Dendritic cell treated with granulocyte-macrophage colony-stimulating factor and Interleukin-4, amounts not matched to agents 40 ng/mL and 50 ng/mL, for 4 days (primary cell): Measurements from ENCODE around the gene SPDYC.
A peak's percentile ranks its signal among the peaks of the same experiment; 100 is the strongest.

Experiments used
- H3K27ac Mint-ChIP-seq: one replicate; pipeline ENCODE4 v1.8.0; 2022; ENCODE audit warnings: mild to moderate bottlenecking, mixed read lengths
- H3K27me3 Mint-ChIP-seq: one replicate; pipeline ENCODE4 v1.8.0; 2022; ENCODE audit warnings: mild to moderate bottlenecking, mixed read lengths
- H3K36me3 Mint-ChIP-seq: one replicate; pipeline ENCODE4 v1.8.0; 2022; ENCODE audit warnings: low read depth, mixed read lengths
- H3K4me1 Mint-ChIP-seq: one replicate; pipeline ENCODE4 v1.8.0; 2022; ENCODE audit warnings: low read depth, mixed read lengths
- H3K4me3 Mint-ChIP-seq: one replicate; pipeline ENCODE4 v1.8.0; 2022; ENCODE audit warnings: mild to moderate bottlenecking, moderate library complexity, mixed read lengths
- H3K9me3 Mint-ChIP-seq: one replicate; pipeline ENCODE4 v1.8.0; 2022; ENCODE audit warnings: mixed read lengths
- intact Hi-C: fragments of 100-400 bp; cut with micrococcal nuclease; formaldehyde crosslinking; loops from one replicate; pipeline ENCODE4 v1.15.0; 2022

Gene SPDYC

GRCh38 chr11:65130631-65131416, 39.2 kb upstream of the SPDYC start:
- no peaks in the 10 kb centered on the region for H3K9me3 Mint-ChIP-seq
- peaks cover 95% of the 10 kb centered on the region for H3K36me3 Mint-ChIP-seq
- H3K27me3 Mint-ChIP-seq, result no peaks in the 10 kb centered on the region
- H3K4me1 Mint-ChIP-seq, result peaks cover 23% of the 10 kb centered on the region
- no peak overlapping the region for H3K4me3 Mint-ChIP-seq
- no peak overlapping the region for H3K27ac Mint-ChIP-seq
- intact Hi-C loops, result no loop called here

DNA sequence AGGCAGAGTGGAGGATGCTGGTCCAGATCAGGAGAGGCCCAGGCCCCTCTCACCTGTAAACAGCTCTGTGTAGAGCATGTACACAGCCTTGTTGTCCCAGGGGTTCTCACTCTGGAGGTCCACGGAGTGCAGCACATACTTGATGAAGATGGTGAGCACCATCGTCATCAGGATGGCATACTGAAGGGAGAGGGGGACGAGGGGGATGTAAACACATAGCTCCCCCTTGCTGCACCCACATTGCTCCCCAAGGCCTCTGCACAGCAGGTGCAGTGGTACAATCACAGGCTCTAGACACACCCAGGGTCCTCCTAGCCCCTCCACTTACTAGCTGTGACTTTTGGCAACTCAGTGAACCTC, 38.6 kb upstream of the SPDYC start:
- intact Hi-C loops, result no loop called here
- Mint-ChIP-seq H3K9me3 (no peaks in the 10 kb centered on the region), H3K27me3 (no peaks in the 10 kb centered on the region), H3K4me1 (peaks cover 29% of the 10 kb centered on the region), H3K27ac (no peak overlapping the region), H3K36me3 (peaks cover 89% of the 10 kb centered on the region), H3K4me3 (no peak overlapping the region)

GRCh38 chr11:65131895-65132237, 38.2 kb upstream of the SPDYC start:
- H3K4me1 Mint-ChIP-seq, result peaks cover 32% of the 10 kb centered on the region

DNA sequence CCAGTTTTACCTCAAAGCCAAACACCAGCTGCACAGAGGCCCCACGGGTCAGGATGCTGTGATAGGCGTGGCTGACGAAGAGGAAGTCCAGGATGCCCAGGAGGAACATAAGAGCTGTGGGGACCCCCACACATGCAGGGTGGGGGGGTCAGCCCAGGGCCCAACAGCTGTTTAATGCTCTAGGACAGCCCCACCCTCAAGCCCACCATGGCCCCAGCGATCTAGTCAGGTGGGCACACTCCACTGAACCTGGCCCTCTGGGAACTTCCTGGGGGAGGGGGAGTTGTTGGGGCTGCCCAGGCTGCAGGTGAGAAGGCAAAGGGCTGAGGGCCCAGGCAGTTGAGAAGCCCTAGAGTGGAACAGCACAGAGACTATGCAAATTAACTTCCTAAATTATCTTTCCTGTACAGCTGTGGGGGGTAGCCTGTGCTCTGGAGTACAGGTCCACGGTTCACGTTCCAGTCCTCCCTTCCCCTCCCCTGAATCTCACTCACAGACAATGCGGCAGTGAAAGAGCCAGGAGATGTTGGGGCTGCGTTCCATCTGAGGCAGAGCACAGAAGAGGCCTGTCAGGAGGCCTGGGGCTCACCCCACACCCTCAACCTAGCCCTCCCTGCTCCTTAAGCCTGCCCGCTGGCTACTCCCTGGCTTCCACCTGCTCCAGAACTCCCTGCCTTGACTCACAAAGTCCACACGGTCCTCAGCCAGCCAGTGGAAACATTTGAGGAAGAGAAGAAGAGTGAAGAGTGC, 37.6 kb upstream of the SPDYC start:
- Mint-ChIP-seq H3K4me3 (peak overlapping the region; percentile 89), H3K36me3 (peaks cover 79% of the 10 kb centered on the region), H3K27me3 (no peaks in the 10 kb centered on the region), H3K9me3 (no peaks in the 10 kb centered on the region), H3K4me1 (peaks cover 32% of the 10 kb centered on the region), H3K27ac (peak overlapping the region; percentile 99)
- intact Hi-C loops, result no loop called here

More at GRCh38 chr11:65131895-65132237, 38.2 kb upstream of the SPDYC start:
- intact Hi-C loops, result no loop called here
- Mint-ChIP-seq H3K36me3 (peaks cover 84% of the 10 kb centered on the region), H3K4me3 (no peak overlapping the region), H3K27me3 (no peaks in the 10 kb centered on the region), H3K9me3 (no peaks in the 10 kb centered on the region), H3K27ac (no peak overlapping the region)

- intact Hi-C loops, result no loop called here
- no peaks in the 10 kb centered on the region for H3K27me3 Mint-ChIP-seq
- peaks cover 32% of the 10 kb centered on the region for H3K4me1 Mint-ChIP-seq
- H3K27ac Mint-ChIP-seq, result peak overlapping the region; percentile 99
- peaks cover 72% of the 10 kb centered on the region for H3K36me3 Mint-ChIP-seq
- no peaks in the 10 kb centered on the region for H3K9me3 Mint-ChIP-seq
- peak overlapping the region; percentile 89 for H3K4me3 Mint-ChIP-seq
Observed at GRCh38 chr11:65132988-65133700, 36.9 kb upstream of the SPDYC start.

- peaks cover 66% of the 10 kb centered on the region for H3K36me3 Mint-ChIP-seq
- intact Hi-C loops, result loop anchor here (1.0 to 2.0 kb wide), 2 partner anchors 17 to 48 kb away; partner anchors contain the start of gene CAPN1
- H3K9me3 Mint-ChIP-seq, result no peaks in the 10 kb centered on the region
- H3K27me3 Mint-ChIP-seq, result no peaks in the 10 kb centered on the region
- peak overlapping the region; percentile 89 for H3K4me3 Mint-ChIP-seq
- H3K4me1 Mint-ChIP-seq, result peaks cover 32% of the 10 kb centered on the region
- H3K27ac Mint-ChIP-seq, result peak overlapping the region; percentile 99
Observed at GRCh38 chr11:65133724-65134123, 36.3 kb upstream of the SPDYC start.

GRCh38 chr11:65134240-65134951, 35.6 kb upstream of the SPDYC start, which contains the start of gene SYVN1:
Gene SYVN1, minus strand, starts transcription at chr11:65134519. Its CDS starts 918 bp downstream, at chr11:65133601.
- Mint-ChIP-seq H3K27me3 (no peaks in the 10 kb centered on the region), H3K36me3 (peaks cover 59% of the 10 kb centered on the region), H3K27ac (peak within 1 kb of the TSS; percentile 99), H3K4me1 (peaks cover 32% of the 10 kb centered on the region), H3K4me3 (peak within 1 kb of the TSS; percentile 89), H3K9me3 (no peaks in the 10 kb centered on the region)
- intact Hi-C loops, result loop anchor here (1.0 to 2.0 kb wide), 2 partner anchors 16 to 47 kb away; partner anchors contain the start of gene CAPN1

DNA sequence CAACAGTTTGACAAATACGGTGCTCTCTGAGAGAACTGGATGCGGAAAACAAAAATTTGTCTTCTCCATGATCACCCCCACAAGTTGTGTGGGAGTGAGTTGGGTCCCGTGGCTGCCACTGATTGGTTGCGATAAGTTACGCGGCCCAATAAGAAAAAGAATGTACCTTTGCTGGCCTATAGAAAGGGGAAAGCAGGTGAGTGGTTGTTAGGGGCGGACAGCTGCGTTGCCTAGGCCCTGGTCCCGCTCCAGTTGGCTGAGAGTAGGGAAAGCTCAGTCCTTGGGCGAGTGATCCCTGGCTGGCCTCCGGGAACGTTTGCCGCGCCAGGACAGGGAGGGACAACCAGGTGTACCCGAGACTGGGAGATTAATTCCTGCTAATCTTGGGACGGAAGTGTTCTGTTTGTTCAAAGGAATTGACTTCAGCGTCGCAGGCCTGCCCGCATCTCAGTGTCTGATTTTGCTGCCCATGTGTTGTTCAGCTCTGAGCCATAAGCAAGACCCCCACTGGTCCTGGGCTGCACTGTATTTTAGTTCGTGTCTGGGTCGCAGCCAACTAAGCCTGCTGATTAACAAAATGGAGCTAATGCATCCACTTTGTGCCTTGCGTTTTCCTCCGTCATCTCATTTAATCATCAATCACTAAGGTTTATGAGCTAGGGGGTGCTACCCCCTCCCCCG, 34.9 kb upstream of the SPDYC start:
- H3K4me1 Mint-ChIP-seq, result peaks cover 32% of the 10 kb centered on the region
- intact Hi-C loops, result loop anchor here (1.0 to 2.0 kb wide), 2 partner anchors 16 to 46 kb away; partner anchors contain the start of gene CAPN1

GRCh38 chr11:65135633-65136145, 34.3 kb upstream of the SPDYC start:
- intact Hi-C loops, result loop anchor here (2.0 kb wide), 1 partner anchor 15 kb away; no protein-coding TSS in a partner anchor
- H3K4me1 Mint-ChIP-seq, result peaks cover 32% of the 10 kb centered on the region
- peak overlapping the region; percentile 89 for H3K4me3 Mint-ChIP-seq
- H3K27ac Mint-ChIP-seq, result peak overlapping the region; percentile 99
- peaks cover 46% of the 10 kb centered on the region for H3K36me3 Mint-ChIP-seq
- H3K9me3 Mint-ChIP-seq, result no peaks in the 10 kb centered on the region
- H3K27me3 Mint-ChIP-seq, result no peaks in the 10 kb centered on the region

More for the DNA sequence above, 34.9 kb upstream of the SPDYC start:
- Mint-ChIP-seq H3K27ac (peak overlapping the region; percentile 99), H3K36me3 (peaks cover 52% of the 10 kb centered on the region), H3K4me3 (peak overlapping the region; percentile 89), H3K9me3 (no peaks in the 10 kb centered on the region), H3K27me3 (no peaks in the 10 kb centered on the region)

DNA sequence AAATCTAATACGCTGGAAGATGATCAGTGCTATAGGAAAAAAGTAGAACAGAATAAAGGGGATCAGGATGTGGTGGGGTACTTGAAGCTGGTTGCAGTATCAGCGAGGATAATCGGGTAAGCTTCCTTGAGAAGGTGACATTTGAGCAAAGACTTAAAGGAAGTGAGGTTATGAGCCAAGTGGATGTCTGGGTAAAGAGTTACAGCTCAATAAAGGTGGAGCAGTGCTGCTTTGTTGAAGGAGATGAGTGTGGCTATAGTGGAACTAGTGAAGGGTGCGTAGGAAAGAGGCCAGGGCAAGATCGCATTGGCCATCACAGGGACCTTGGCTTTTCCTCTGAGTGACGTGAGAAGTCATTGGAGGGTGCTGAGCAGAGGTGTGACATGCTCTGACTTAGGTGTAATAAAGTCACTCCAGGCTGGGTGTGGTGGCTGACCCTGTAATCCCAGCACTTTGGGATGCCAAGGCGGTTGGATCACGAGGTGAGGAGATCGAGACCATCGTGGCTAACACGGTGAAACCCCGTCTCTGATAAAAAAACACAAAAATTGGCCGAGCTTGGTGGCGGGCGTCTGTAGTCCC, 33.4 kb upstream of the SPDYC start:
- Mint-ChIP-seq H3K36me3 (peaks cover 37% of the 10 kb centered on the region), H3K4me3 (no peak overlapping the region), H3K27ac (no peak overlapping the region), H3K9me3 (no peaks in the 10 kb centered on the region), H3K27me3 (peaks cover 3% of the 10 kb centered on the region), H3K4me1 (peaks cover 32% of the 10 kb centered on the region)
- intact Hi-C loops, result no loop called here

- H3K27me3 Mint-ChIP-seq, result peaks cover 3% of the 10 kb centered on the region
- intact Hi-C loops, result no loop called here
- no peaks in the 10 kb centered on the region for H3K4me1 Mint-ChIP-seq
- H3K9me3 Mint-ChIP-seq, result no peaks in the 10 kb centered on the region
- no peak overlapping the region for H3K27ac Mint-ChIP-seq
- H3K4me3 Mint-ChIP-seq, result no peak overlapping the region
- no peaks in the 10 kb centered on the region for H3K36me3 Mint-ChIP-seq
Observed at GRCh38 chr11:65141896-65142494, 28.0 kb upstream of the SPDYC start.

GRCh38 chr11:65147352-65148075, 22.5 kb upstream of the SPDYC start:
- Mint-ChIP-seq H3K27ac (no peak overlapping the region), H3K27me3 (no peaks in the 10 kb centered on the region), H3K4me1 (peaks cover 30% of the 10 kb centered on the region), H3K9me3 (no peaks in the 10 kb centered on the region), H3K4me3 (no peak overlapping the region), H3K36me3 (no peaks in the 10 kb centered on the region)
- intact Hi-C loops, result no loop called here
